KOPT-K1 (cell line): ENCODE results near the gene CX3CL1.
"Not testable (repeated sequence)": the region's sequence is repeated elsewhere in the genome, so short reads cannot be mapped to it uniquely, and the experiment has no call there.

Experiments used
- H3K27ac ChIP-seq: fragments of 200-600 bp; sonication (generic); 2 replicates; pipeline ENCODE4 v1.5.1; 2016; ENCODE audit warnings: antibody characterized with exemption, mild to moderate bottlenecking, low read depth, low read length; ENCODE audit not compliant: poor library complexity, severe bottlenecking
- H3K36me3 ChIP-seq: fragments of 200-600 bp; sonication (generic); 2 replicates; pipeline ENCODE4 v1.5.1; 2017; ENCODE audit warnings: antibody characterized with exemption, mild to moderate bottlenecking, low read length, moderate library complexity; ENCODE audit not compliant: insufficient read depth
- H3K9me3 ChIP-seq: fragments of 200-600 bp; sonication (generic); 2 replicates; pipeline ENCODE4 v1.5.1; 2017; ENCODE audit warnings: antibody characterized with exemption, low read length, mild to moderate bottlenecking; ENCODE audit not compliant: insufficient read depth, poor library complexity, severe bottlenecking

The CX3CL1 gene

DNA sequence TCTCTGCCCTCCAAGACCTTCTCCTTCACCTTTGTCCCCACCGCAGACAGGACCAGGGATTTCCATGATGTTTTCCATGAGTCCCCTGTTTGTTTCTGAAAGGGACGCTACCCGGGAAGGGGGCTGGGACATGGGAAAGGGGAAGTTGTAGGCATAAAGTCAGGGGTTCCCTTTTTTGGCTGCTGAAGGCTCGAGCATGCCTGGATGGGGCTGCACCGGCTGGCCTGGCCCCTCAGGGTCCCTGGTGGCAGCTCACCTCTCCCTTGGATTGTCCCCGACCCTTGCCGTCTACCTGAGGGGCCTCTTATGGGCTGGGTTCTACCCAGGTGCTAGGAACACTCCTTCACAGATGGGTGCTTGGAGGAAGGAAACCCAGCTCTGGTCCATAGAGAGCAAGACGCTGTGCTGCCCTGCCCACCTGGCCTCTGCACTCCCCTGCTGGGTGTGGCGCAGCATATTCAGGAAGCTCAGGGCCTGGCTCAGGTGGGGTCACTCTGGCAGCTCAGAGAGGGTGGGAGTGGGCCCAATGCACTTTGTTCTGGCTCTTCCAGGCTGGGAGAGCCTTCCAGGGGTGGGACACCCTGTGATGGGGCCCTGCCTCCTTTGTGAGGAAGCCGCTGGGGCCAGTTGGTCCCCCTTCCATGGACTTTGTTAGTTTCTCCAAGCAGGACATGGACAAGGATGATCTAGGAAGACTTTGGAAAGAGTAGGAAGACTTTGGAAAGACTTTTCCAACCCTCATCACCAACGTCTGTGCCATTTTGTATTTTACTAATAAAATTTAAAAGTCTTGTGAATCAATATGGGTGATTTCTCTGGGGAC, 12.2 kb downstream of the CX3CL1 start:
- Histone ChIP-seq H3K9me3 (no peaks in the 10 kb centered on the region), H3K36me3 (no peaks in the 10 kb centered on the region), H3K27ac (no peak overlapping the region)

DNA sequence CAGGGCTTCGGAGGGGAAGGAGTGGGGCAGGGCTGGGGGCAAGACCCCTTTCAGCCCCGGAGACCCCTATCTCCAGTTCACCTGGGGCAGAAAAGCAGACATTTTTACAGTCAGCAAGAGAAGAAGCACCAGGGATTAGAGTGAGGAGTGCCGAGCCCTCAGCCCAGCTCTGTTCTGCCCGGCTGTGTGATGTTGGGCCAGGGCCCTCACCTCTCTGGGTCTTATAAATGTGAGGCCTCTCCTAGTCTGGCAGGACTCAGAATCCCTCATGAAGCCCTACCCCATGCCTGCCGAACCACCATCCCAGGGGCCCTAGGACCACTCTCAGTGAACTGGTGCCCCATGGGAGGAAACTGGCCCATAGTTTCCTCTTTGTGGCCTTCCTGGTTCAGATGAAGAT, 12.8 kb downstream of the CX3CL1 start:
- Histone ChIP-seq H3K27ac (no peak overlapping the region), H3K9me3 (no peaks in the 10 kb centered on the region), H3K36me3 (no peaks in the 10 kb centered on the region)

DNA sequence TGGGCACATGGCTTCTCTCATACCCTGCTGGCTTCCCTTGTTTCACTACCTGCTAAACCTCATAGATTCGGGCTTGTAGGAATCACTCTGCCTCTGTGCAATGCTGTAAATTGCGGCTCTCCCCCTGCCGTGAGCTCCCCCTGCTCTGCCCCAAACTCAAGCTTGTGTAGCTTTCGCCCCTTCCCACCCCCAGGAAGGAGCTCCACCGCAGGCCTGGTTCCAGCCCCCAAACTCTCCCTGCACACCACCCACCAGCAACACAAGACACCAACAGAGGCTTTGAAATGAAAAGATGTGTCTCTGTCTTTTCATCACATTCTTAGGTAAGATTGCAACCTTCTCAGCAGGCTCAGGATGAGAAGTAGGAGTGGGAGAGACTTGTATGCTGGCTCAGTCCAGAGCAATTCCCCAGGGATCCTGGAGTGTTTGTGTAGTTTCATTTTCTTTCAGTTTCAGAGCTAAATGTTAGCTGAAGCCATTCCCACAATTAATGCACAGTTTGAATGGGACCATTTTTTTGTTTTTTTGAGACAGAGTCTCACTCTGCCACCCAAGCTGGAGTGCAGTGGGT, 14.2 kb downstream of the CX3CL1 start:
- no peak overlapping the region for H3K27ac ChIP-seq
- H3K36me3 ChIP-seq = no peaks in the 10 kb centered on the region
- no peaks in the 10 kb centered on the region for H3K9me3 ChIP-seq

DNA sequence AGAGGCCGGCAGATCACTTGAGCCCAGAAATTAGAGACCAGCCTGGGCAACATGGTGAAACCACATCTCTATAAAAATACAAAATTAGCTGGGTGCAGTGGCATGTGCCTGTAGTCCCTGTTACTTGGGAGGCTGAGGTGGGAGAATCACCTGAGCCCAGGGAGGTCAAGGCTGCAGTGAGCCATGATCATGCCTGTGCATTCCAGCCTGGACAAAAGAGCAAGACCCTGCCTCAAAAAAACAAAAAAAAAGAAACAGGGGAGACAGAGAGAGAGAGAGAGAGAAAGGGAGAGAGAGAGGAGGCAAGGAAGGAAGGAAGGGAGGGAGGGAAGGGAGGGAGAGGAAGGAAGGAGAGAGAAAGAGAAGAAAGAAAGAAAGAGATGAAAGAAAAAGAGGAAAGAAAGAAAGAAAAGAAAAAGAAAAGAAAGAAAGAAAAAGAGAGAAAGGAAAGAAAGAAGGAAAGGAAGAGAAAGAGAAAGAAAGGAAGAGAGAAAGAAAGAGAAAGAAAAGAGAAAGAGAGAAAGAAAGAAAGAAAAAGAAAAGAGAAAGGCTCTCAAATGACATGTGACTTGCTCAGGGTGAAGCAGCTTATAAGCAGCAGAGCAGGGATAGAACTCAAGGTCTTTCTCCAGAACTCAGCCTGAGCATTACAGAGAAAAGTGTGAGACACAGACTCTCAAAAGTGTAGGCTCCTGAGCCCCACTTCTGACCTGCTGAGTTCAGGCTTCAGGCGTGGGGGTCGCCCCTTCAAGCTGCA, 15.5 kb downstream of the CX3CL1 start:
- no peaks in the 10 kb centered on the region for H3K9me3 ChIP-seq
- no peaks in the 10 kb centered on the region for H3K36me3 ChIP-seq
- no peak overlapping the region for H3K27ac ChIP-seq

DNA sequence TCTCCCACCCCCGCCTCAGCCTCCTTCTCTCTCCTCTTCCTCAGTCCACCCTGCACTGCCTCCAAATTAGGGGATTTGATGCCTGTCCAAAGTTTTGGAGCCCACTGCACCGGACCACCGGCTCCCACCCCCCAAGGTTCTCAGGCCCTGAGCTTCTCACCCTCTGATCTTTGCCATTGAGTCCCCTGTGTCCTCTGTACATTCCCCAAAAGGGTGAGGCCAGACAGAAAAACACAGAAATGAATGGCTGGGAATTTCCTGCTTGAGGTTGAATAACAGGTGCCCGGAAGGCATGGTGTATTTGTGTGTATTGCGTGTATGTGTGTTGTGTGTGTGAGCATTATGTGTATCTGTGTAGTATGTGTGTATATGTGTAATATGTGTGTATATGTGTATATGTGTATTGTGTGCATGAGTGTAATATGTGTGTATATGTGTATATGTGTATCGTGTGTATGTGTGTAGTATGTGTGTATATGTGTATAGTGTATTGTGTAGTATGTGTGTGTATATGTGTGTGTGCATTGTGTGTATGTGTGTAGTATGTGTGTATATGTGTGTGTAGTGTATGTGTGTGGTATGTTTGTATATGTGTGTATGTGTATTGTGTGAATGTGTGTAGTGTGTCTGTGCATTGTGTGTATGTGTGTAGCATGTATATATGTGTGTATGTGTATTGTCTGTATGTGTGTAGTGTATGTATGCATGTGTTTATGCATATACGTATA, 16.2 kb downstream of the CX3CL1 start:
- H3K9me3 ChIP-seq = no peaks in the 10 kb centered on the region

DNA sequence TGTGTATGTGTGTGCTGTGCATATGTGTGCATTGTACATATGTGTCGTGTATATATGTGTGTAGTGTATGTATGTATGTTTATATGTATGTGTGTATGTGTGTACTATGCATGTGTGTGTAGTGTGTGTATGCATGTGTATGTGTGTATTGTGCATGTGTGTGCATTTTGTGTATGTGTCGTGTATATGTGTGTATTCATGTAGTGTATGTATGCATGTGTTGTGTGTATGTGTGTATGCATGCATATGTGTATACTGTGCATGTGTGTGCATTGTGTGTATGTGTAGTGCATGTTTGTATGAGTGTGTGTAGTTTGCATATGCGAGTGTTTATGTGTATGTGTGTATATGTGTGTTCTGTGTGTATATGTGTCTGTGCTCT, 16.8 kb downstream of the CX3CL1 start:
- H3K27ac ChIP-seq = no peak overlapping the region
- H3K9me3 ChIP-seq = no peaks in the 10 kb centered on the region
- H3K36me3 ChIP-seq = no peaks in the 10 kb centered on the region

More for the DNA sequence above, 16.2 kb downstream of the CX3CL1 start:
- Histone ChIP-seq H3K27ac (no peak overlapping the region), H3K36me3 (no peaks in the 10 kb centered on the region)

DNA sequence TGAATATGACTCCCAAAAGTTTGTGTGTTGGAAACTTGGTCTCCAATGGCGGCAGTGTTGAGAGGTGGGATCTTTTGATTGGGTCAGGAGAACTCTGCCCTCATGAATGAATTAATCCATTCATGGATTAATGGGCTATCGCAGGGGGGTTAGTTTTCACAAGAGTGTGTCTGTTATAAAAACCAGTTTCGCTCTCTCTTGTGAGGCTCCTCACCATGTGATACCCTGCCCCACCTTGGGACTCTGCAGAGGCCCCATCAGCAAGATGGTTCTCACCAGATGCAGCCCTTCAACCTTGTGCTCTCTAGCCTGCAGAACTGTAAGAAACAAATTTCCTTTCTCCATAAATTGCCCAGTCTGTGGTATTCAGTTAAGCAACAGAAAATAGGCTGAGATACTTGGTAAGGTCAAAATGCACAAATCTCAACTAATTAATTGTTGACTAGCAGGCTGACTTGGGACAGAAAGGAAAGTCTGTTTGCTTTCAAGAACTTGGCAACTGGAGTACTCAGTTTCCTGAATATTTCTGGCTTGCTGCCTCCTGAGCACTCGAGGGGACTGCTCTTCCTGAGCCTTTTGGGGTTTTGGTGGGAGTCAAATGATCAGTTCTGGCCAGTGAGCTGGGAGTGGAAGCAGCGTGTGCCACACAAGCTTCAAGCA, 18.5 kb downstream of the CX3CL1 start:
- Histone ChIP-seq H3K9me3 (no peaks in the 10 kb centered on the region), H3K27ac (no peak overlapping the region), H3K36me3 (no peaks in the 10 kb centered on the region)

DNA sequence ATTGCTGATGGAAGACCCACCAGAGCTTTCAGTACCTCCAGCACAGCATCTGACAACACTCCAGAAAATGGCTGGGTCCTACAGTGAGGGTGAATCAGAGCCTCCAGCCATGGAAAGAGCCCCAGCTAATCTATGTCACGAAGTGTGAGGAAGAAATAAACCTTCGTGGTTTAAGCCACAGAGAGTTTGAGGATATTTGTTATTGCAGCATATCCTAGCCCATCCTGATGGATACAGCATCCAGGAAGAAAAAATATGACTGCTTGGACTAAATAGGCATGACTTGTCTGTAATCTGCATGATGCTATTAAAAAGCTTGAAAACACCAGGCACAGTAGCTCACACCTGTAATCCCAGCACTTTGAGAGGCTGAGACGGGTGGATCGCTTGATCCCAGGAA, 19.0 kb downstream of the CX3CL1 start:
- H3K36me3 ChIP-seq = no peaks in the 10 kb centered on the region
- no peaks in the 10 kb centered on the region for H3K9me3 ChIP-seq
- H3K27ac ChIP-seq = no peak overlapping the region

DNA sequence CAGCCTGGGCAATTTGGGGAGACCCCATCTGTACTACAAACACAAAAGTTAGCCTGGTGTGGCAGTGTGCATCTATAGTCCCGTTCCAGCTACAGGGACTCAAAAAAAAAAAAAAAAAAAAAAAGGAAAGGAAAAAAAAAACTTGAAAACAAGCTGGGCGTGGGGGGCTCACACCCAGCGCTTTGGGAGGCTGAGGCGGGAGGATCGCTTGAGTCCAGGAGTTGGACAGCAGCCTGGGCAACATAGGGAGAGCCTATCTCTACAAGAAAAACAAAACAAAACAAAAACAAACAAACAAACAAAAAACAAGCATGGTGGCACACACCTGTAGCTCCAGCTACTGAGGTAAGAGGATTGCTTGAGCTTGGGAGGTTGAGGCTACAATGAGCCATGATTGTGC, 19.4 kb downstream of the CX3CL1 start:
- Histone ChIP-seq H3K36me3 (no peaks in the 10 kb centered on the region), H3K9me3 (no peaks in the 10 kb centered on the region), H3K27ac (no peak overlapping the region)

DNA sequence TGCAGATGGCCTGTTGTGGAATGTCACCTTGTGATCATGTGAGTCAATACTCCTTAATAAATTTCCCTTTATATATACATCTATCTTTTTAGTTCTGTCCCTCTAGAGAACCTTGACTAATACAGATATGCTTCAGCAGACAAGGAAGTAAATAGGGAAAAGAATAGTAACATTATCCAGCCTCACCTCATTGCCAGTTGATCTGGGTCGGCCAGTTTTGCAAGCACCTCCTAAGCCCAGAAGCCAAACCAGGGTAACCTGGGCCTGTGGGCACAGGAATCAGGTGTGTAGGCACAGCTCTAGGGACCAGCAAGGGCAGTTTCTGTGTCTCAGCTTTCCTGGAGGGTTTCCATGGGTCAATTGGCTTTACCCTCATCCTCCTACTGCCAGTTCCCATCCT, 20.4 kb downstream of the CX3CL1 start:
- Histone ChIP-seq H3K27ac (no peak overlapping the region), H3K9me3 (no peaks in the 10 kb centered on the region), H3K36me3 (no peaks in the 10 kb centered on the region)

DNA sequence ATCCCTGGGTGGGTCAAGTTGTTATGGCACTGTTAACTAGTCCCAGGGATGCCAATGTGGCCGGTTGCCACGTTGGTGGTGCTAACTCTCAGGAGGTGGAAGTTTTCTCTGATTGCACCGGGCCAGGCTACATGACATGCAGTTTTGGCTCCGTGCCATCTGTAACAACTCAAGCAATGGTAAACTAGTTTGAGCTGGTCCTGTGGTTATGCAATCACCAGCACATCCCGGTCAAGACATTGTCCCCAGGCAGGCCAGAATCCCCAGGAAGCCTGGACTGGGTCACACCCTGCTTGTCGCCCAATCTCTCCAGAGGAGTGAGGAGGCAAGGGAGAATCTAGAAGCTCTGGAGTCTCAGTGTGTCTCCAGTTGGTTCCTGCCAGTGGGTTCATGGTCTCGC, 22.2 kb downstream of the CX3CL1 start:
- no peaks in the 10 kb centered on the region for H3K9me3 ChIP-seq
- H3K27ac ChIP-seq = no peak overlapping the region
- H3K36me3 ChIP-seq = no peaks in the 10 kb centered on the region

DNA sequence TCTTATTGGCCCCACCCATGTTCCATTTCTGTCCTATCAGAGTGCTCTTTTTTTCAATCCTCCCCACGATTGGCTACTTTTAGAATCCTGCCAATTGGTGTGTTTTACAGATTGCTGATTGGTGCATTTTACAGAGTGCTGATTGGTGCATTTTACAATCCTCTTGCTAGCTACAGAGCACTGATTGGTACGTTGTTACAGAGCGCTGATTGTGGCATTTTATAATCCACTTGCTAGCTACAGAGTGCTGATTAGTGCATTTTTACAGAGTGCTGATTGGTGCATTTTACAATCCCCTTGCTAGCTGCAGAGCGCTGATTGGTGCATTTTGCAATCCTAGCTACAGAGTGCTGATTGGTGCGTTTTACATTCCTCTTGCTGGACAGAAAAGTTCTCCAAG, 22.7 kb downstream of the CX3CL1 start:
- no peaks in the 10 kb centered on the region for H3K36me3 ChIP-seq
- no peak overlapping the region for H3K27ac ChIP-seq
- H3K9me3 ChIP-seq = no peaks in the 10 kb centered on the region

DNA sequence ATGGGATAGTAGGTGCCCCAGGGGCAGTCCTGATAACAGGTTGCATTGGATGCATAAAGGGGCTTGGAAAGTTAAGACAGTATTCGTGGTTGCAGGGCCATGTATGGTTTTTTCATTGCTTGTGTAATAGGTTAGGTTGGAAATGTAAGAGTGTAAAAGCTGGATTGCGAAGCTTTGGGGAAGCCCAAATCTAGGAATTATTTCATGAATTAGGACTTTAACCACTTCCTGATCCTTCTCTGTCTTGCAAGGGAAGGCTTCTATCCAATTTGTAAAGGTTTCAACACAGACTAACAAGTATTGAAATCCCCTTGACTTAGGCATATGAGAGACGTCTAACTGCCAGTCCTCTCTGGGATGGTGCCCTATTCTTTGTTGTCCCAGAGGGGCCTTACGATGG, 24.5 kb downstream of the CX3CL1 start:
- Histone ChIP-seq H3K27ac (no peak overlapping the region), H3K36me3 (no peaks in the 10 kb centered on the region), H3K9me3 (no peaks in the 10 kb centered on the region)

DNA sequence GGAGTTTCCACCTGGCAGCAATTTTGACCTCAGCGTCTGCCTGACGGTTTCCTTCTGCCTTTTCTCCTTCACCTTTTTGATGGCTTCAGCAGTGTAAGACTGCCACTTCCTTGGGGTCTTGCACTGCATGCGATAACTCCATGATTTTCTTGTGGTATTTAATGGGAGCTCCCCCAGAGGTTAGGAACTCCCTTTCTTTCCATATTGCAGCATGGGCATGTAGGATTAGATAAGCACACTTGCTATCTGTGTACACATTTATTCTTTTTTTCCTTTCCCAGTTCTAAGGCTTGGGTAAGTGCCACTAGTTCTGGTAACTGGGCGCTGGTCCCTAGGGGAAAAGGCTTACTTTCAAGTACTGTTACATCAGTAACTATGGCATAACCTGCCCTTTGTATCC, 25.2 kb downstream of the CX3CL1 start:
- H3K27ac ChIP-seq, H3K9me3 ChIP-seq, H3K36me3 ChIP-seq: not testable (repeated sequence)
